OCI-LY1 (cell line): Measurements from ENCODE around the gene TCF7.
A peak's percentile ranks its signal among the peaks of the same experiment; 100 is the strongest.

ENCODE experiments used
- H2AFZ ChIP-seq: fragments of 200-600 bp; sonication (generic), shearing (Covaris generic); 2 replicates; pipeline ENCODE4 v1.6.0; 2014; ENCODE audit warnings: antibody characterized with exemption, mild to moderate bottlenecking, low read length
- H3F3A ChIP-seq: fragments of 200-600 bp; sonication (generic), shearing (Covaris generic); 2 replicates; pipeline ENCODE4 v1.6.0; 2014; ENCODE audit warnings: mild to moderate bottlenecking, antibody characterized with exemption, low read length, moderate library complexity; ENCODE audit not compliant: insufficient read depth
- H3K27ac ChIP-seq: fragments of 200-600 bp; sonication (generic); 2 replicates; pipeline ENCODE4 v1.5.1; 2014; ENCODE audit warnings: low read length, mixed run types, mild to moderate bottlenecking, low read depth; ENCODE audit not compliant: poor library complexity, severe bottlenecking
- H3K27me3 ChIP-seq: fragments of 200-600 bp; sonication (generic); 2 replicates; pipeline ENCODE4 v1.6.0; 2014; ENCODE audit warnings: antibody characterized with exemption, mild to moderate bottlenecking, low read length, moderate library complexity; ENCODE audit not compliant: insufficient read depth
- H3K36me3 ChIP-seq: fragments of 200-600 bp; sonication (generic); 2 replicates; pipeline ENCODE4 v1.6.1; 2014; ENCODE audit warnings: mild to moderate bottlenecking, antibody characterized with exemption, low read length, moderate library complexity, mixed read lengths; ENCODE audit not compliant: insufficient read depth
- H3K4me1 ChIP-seq: fragments of 200-600 bp; sonication (generic); 2 replicates; pipeline ENCODE4 v1.5.1; 2014; ENCODE audit warnings: mild to moderate bottlenecking, low read length, moderate library complexity; ENCODE audit not compliant: insufficient read depth, severe bottlenecking
- H3K4me2 ChIP-seq: fragments of 200-600 bp; sonication (generic), shearing (Covaris generic); 2 replicates; pipeline ENCODE4 v1.6.1; 2014; ENCODE audit warnings: low read length
- H3K4me3 ChIP-seq: fragments of 200-600 bp; sonication (generic); 2 replicates; pipeline ENCODE4 v1.5.1; 2014; ENCODE audit warnings: low read length, low read depth, mild to moderate bottlenecking, mixed read lengths; ENCODE audit not compliant: poor library complexity, severe bottlenecking
- H3K79me2 ChIP-seq: fragments of 200-600 bp; shearing (Covaris generic); 2 replicates; pipeline ENCODE4 v1.6.1; 2016; ENCODE audit warnings: mixed run types, low read length, mixed read lengths; ENCODE audit not compliant: insufficient read depth
- H3K9ac ChIP-seq: fragments of 200-600 bp; sonication (generic), shearing (Covaris generic); 2 replicates; pipeline ENCODE4 v1.6.1; 2014; ENCODE audit warnings: mild to moderate bottlenecking, low read length, mixed read lengths
- H3K9me2 ChIP-seq: fragments of 200-600 bp; sonication (generic), shearing (Covaris generic); 2 replicates; pipeline ENCODE4 v1.6.1; 2014; ENCODE audit warnings: low read depth, mild to moderate bottlenecking, low read length, mixed read lengths
- H3K9me3 ChIP-seq: fragments of 200-600 bp; shearing (Covaris generic); 2 replicates; pipeline ENCODE4 v1.6.1; 2014; ENCODE audit warnings: low read length, mixed read lengths
- H4K20me1 ChIP-seq: fragments of 200-600 bp; sonication (generic), shearing (Covaris generic); 2 replicates; pipeline ENCODE4 v1.6.0; 2016; ENCODE audit warnings: mild to moderate bottlenecking, low read length; ENCODE audit not compliant: insufficient read depth
- EZH2 ChIP-seq: fragments of 200-600 bp; sonication (generic), shearing (Covaris generic); IDR thresholded peaks from 2 replicates; pipeline ENCODE4 v1.8.0; 2017; ENCODE audit warnings: borderline replicate concordance, mixed run types, mild to moderate bottlenecking, antibody characterized with exemption, low read length, moderate library complexity, mixed read lengths
- TF ChIP-seq, protein P1 (sequence below): fragments of 200-600 bp; sonication (generic), shearing (Covaris generic); IDR thresholded peaks from 2 replicates; pipeline ENCODE4 v1.5.1; 2017; ENCODE audit warnings: mild to moderate bottlenecking, antibody characterized with exemption, low read length, moderate library complexity, mixed read lengths

TCF7 gene

DNA sequence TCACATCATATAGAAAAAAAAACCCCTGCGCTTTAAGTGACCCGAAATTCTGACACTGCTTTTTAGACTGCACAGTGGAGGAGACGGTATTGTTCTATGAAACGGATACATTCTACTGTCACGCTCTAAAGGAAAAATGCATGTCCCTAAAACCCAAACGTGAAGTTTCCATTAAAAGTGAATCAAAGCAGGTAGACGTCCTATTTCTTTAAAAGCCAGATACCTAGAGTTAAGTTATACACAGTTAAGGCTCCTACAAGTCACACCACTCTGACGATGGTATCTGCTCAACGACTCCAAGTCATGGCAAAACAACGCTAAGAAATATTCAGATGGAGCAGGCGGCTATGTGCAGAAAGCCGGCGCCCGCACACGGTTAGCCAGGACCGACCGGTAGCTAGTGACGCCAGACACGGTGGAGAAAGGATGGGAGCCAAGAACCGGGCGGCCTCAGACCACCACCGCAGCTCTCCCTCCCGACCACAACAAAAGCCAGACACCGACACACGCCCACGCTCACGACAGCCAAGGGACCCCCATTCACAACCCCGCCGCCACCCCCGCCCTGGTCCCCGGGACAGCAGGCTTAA lies 61.5 kb downstream of the TCF7 start:
- H3K9me3 ChIP-seq: no peaks in the 10 kb centered on the region
- H3K27me3 ChIP-seq: no peaks in the 10 kb centered on the region
- no peak overlapping the region for H2AFZ ChIP-seq
- H3F3A ChIP-seq: no peaks in the 10 kb centered on the region
- H4K20me1 ChIP-seq: no peaks in the 10 kb centered on the region
- H3K4me3 ChIP-seq: peak overlapping the region; percentile 85
- H3K9me2 ChIP-seq: no peaks in the 10 kb centered on the region
- H3K79me2 ChIP-seq: peaks cover 35% of the 10 kb centered on the region
- peaks cover 29% of the 10 kb centered on the region for H3K36me3 ChIP-seq
- H3K4me1 ChIP-seq: peaks cover 29% of the 10 kb centered on the region
- peak overlapping the region; percentile 75 for H3K27ac ChIP-seq
- peak overlapping the region; percentile 77 for H3K4me2 ChIP-seq
- TF ChIP-seq, protein P1, sequence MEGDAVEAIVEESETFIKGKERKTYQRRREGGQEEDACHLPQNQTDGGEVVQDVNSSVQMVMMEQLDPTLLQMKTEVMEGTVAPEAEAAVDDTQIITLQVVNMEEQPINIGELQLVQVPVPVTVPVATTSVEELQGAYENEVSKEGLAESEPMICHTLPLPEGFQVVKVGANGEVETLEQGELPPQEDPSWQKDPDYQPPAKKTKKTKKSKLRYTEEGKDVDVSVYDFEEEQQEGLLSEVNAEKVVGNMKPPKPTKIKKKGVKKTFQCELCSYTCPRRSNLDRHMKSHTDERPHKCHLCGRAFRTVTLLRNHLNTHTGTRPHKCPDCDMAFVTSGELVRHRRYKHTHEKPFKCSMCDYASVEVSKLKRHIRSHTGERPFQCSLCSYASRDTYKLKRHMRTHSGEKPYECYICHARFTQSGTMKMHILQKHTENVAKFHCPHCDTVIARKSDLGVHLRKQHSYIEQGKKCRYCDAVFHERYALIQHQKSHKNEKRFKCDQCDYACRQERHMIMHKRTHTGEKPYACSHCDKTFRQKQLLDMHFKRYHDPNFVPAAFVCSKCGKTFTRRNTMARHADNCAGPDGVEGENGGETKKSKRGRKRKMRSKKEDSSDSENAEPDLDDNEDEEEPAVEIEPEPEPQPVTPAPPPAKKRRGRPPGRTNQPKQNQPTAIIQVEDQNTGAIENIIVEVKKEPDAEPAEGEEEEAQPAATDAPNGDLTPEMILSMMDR: no peak
- TF ChIP-seq EZH2: no peak
- H3K9ac ChIP-seq: peak overlapping the region; percentile 90

DNA sequence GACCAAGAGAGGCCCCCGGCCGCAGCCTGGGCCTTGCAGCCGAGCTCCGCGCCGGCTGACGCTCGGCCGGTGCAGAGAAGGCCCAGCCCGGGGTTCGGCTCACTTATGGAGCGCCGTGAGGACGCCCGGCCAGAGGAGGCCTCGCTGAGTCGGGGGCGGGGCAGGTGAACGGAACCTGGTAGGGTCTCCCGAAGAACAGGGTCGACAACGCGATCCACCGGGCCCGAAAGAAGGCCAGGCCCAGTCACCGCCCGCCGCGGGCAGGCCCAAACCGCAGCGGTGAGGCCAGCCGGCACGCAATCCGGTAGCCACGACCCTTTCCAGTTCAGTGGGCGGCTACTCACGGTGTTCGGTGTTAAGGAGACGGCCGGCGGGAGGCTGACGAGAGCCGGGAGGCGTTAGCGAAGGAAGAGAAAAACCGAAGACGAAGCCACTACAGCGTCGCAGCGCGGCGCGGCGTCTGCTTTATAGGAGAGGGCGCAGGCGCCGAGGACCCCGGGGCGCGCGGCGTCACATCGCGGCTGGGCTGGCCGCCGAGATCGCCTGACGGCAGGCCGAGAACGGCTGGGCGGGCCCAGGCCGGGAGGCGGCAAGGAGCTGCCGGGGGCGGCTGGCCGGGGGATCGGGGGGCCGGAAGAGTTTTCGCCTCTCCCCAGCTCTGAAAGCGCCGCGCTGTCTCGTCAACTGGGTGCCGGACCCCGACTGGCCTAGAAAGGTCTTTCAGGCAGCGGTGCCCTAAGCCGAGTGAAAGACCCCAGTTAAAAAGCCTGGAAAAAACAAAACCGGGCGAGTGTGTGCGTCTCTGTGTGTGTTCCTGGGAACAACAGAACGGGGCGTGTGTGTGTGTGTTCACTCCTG lies 62.3 kb downstream of the TCF7 start, which contains the start of gene SKP1:
TSS of gene SKP1 (minus strand) at position 440 of the 858 bp plus-strand sequence. CDS start 2,928 bp downstream, outside the sequence.
- peaks cover 34% of the 10 kb centered on the region for H3K79me2 ChIP-seq

DNA sequence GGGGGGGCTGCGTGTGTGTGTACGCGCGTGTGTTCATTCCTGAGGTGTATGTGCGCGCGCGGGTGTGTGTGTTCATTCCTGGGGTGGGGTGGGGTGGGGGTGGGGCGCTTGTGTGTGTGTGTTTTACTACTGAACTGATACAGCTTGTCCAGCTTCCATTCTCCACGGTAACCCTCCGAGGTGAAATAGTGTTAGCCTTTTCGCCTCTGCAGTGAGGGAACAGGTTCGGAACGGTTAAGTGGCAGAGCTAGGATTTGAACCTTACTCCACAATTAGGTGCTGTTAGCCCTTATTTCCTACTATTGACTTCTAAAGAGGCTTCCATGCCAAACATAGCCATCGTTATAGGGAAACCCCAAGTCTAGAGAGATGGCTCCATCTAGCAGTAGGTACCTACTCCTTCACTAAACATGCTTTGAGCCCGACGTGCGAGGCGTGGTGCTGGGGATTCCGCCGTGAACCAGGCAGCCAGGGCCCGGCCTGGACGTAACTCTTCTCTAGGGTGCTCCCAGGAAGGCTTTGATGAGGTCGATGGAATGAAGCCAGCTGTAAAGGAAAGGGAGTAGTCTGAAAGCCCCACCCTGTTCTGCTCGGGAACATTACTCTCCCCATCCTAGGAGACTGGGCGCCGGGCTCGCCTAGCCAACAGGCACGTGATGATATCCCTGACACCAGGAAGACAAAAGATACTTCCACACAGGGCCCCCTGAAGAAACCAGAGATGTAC lies 63.1 kb downstream of the TCF7 start:
- no peak for TF ChIP-seq EZH2
- TF ChIP-seq, protein P1: no peak
- no peak overlapping the region for H2AFZ ChIP-seq
- H3K36me3 ChIP-seq: peaks cover 13% of the 10 kb centered on the region; the same call in 1 of the 2 replicates

More for the DNA sequence above, 62.3 kb downstream of the TCF7 start, which contains the start of gene SKP1:
- peak within 1 kb of the TSS; percentile 75 for H3K27ac ChIP-seq
- H3K4me3 ChIP-seq: peak within 1 kb of the TSS; percentile 85
- H3K9me2 ChIP-seq: no peaks in the 10 kb centered on the region
- peak within 1 kb of the TSS; percentile 77 for H3K4me2 ChIP-seq
- H3K4me1 ChIP-seq: peaks cover 29% of the 10 kb centered on the region
- TF ChIP-seq EZH2: no peak
- TF ChIP-seq, protein P1: no peak
- no peaks in the 10 kb centered on the region for H3K27me3 ChIP-seq
- H3K36me3 ChIP-seq: peaks cover 21% of the 10 kb centered on the region; the same call in 1 of the 2 replicates
- no peaks in the 10 kb centered on the region for H3K9me3 ChIP-seq
- H3F3A ChIP-seq: no peaks in the 10 kb centered on the region
- H2AFZ ChIP-seq: 0 out of 2 replicates have a peak within 1 kb of the TSS, but pooled peaks have one; percentile 32
- H3K9ac ChIP-seq: peak within 1 kb of the TSS; percentile 90
- H4K20me1 ChIP-seq: no peaks in the 10 kb centered on the region

More for the DNA sequence above, 63.1 kb downstream of the TCF7 start:
- H3K4me1 ChIP-seq: peaks cover 29% of the 10 kb centered on the region
- no peaks in the 10 kb centered on the region for H4K20me1 ChIP-seq
- H3K9me3 ChIP-seq: no peaks in the 10 kb centered on the region
- H3K4me3 ChIP-seq: peak overlapping the region; percentile 85
- no peaks in the 10 kb centered on the region for H3F3A ChIP-seq
- H3K27me3 ChIP-seq: no peaks in the 10 kb centered on the region
- peaks cover 32% of the 10 kb centered on the region for H3K79me2 ChIP-seq
- peak overlapping the region; percentile 75 for H3K27ac ChIP-seq
- peak overlapping the region; percentile 77 for H3K4me2 ChIP-seq
- H3K9me2 ChIP-seq: no peaks in the 10 kb centered on the region
- peak overlapping the region; percentile 90 for H3K9ac ChIP-seq
